Stimulated activated CD8-positive, alpha-beta memory T cell treated with anti-CD3 and anti-CD28 coated beads, Interleukin-4, amount 100 ng/mL, for 24 hours (primary cell): ENCODE results near the gene ZNF669.

ENCODE experiments used
- DNase-seq: peaks from one replicate; pipeline ENCODE4 v3.0.0-alpha.2; 2020; ENCODE audit warnings: low read depth

The ZNF669 gene

DNA sequence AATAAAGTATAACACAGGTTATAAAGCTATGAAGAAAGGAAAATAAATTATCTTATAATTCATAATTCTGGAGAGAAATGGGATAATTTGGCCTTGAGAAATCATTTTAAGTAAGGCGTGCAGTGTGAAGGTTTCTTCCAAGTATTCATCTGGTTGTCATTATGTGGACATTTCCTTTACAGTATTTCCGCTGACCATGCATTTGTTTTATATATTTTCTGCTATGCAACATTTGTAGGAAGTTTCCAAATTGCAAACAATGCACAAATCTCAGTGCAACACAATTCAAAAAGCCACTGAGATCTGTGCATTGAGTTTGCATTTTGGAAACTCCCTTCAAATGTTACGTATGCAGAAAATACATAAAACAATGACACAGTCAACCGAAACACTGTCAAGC lies 43.4 kb downstream of the ZNF669 start:
- no peak for DNase-seq

DNA sequence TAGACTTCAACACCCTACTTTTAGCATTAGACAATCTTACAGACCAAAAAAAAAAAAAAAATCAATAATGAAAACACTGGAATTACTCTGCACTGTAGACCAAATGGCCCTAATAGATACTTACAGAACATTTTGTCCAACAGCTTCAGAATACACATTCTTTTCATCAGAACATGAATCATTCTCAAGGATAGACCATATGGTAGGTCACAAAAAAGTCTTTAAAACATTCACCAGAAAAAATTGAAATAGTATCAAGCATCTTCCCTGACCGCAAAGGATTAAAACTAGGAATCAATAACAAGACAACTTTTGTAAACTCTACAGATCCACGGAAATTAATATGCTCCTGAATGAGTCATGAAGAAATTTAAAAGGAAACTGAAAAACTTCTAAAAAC lies 48.1 kb downstream of the ZNF669 start:
- no peak for DNase-seq

DNA sequence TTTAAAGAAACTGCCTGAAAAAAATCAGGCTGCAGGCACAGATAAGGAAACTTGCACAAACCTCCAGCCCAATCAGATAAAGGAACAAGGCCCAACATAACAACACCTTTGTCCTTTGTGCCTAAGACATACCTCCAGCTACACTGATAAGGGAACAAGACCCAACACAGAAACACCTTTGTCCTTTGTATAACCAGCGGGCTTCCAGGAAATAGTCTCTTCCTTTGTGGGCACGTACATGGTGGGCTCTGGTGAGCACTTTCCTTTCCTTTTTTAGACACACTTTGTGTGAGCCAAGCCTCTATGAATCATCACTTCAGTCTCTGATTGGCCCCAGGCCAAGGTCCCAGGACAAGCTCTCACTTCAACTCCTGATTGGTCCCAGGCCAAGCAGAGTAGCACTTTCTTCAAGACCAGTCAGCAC lies 49.2 kb downstream of the ZNF669 start:
- no peak for DNase-seq
